GM18867 (cell line): Measurements from ENCODE around the gene NEU2.
A peak's percentile ranks its signal among the peaks of the same experiment; 100 is the strongest.

Source experiments
- ATAC-seq: cut with Tn5 transposase; IDR thresholded peaks from one replicate; pipeline ENCODE4 v1.9.1; 2021; ENCODE audit warnings: mild to moderate bottlenecking, moderate library complexity; ENCODE audit not compliant: unreplicated experiment

NEU2 gene

GRCh38 chr2:233074106-233074505, 41.6 kb downstream of the NEU2 start:
- no peak for ATAC-seq

GRCh38 chr2:233075141-233075965, 42.9 kb downstream of the NEU2 start:
- no peak for ATAC-seq

DNA sequence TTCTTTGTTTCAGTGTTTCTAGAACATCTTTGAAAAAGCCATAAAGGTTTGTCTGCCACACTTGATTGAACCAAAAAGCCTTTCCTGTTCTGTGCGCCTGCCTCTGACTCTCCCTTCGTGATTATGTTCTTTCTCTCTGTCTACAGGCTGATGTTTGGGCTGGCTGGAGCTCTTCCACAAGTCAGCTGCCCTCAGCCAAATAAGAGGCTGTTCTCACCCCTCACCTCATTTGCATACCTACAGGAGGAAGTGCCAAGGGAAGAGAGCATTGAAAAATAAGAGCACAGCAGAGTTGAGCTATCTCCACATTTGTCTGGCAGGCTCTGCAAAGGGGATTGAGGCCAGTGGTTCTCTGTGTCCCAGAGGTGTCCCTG, 43.5 kb downstream of the NEU2 start:
- peak; percentile 54 for ATAC-seq

- ATAC-seq = no peak
Measured at GRCh38 chr2:233076749-233077148, 44.3 kb downstream of the NEU2 start.

DNA sequence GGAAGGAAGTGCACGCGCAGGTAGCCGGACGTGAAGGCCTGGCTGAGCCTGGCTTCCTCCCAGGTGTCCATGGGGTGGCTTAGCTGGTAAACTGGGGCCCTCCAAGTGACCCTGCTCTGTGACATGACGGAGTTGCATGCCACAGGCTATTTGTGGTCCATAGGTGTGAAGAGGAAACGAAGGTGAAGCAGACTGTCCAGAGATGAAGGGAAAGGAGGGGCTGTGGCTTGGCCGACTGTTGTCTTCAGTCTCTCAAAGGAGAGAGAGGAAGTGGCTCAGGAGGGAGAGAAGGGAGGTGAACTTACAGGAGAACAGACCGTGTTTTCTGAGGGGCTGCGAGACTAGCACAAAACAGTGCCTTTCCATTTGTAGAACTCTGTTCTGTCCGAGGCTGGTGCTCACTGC, 47.0 kb downstream of the NEU2 start:
- ATAC-seq = peak; percentile 49

DNA sequence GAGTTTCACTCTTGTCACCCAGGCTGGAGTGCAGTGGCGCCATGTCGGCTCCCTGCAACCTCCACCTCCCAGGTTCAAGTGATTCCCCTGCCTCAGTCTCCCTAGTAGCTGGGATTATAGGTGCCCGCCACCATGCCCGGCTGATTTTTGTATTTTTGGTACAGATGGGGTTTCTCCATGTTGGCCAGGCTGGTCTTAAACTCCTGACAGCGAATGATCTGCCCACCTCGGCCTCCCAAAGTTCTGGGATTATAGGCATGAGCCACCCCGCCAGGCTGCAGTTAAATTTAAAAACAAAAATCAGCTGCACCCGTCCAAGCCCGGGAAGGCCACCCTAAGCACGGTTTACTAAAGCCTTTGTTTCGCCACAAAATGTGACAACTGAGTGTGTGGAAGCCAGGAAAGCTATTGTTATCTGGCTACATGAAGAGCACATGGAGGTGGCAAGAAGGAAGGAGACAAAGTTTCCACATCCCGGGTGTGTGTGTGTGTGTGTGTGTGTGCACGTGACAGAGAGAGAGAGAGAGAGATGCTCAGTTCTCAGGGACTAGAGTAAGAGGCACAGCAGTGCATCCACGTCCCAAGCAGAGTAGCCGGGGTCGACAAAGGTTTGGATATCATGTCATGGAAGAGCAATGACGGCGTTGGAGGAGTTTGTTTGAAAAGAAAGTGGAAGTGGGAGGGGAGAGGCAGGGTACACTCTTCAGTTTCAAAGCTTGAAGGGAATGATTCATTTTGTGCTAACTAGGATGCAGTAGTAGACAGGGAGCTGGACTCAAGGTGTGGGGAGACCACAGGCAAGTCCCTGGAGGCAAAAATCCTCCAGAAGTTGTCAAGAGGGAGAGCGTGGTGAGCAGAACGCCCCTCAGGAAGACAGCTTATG, 47.7 kb downstream of the NEU2 start:
- ATAC-seq = no peak

- no peak for ATAC-seq
Measured at GRCh38 chr2:233080836-233081229, 48.4 kb downstream of the NEU2 start.

- ATAC-seq = no peak
Measured at GRCh38 chr2:233081232-233081730, 48.8 kb downstream of the NEU2 start.

DNA sequence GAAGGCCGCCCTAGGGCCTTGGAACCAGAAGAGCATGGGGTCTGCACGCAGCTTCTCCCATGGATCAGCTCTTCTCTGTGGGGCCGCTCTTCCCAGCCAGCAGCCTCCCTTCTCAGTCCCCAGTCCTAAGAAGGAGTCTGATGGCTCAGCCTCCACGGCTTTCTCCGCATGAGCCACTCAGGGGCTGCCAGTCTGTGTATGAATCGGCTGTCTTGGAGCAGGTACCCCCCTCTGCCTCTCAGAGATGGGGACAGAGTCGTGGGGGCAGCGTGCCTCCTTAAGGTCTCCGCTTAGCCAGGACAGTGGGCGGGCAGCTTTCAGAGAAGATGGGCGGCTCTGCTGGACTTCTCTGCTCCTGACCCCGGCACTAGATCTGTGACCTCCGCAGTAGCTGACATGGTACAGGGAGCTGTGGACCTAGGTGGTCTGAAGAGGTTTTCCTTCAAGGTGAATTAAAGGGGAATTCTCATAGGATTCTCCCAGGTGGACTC, 49.3 kb downstream of the NEU2 start:
- ATAC-seq = peak; percentile 0

DNA sequence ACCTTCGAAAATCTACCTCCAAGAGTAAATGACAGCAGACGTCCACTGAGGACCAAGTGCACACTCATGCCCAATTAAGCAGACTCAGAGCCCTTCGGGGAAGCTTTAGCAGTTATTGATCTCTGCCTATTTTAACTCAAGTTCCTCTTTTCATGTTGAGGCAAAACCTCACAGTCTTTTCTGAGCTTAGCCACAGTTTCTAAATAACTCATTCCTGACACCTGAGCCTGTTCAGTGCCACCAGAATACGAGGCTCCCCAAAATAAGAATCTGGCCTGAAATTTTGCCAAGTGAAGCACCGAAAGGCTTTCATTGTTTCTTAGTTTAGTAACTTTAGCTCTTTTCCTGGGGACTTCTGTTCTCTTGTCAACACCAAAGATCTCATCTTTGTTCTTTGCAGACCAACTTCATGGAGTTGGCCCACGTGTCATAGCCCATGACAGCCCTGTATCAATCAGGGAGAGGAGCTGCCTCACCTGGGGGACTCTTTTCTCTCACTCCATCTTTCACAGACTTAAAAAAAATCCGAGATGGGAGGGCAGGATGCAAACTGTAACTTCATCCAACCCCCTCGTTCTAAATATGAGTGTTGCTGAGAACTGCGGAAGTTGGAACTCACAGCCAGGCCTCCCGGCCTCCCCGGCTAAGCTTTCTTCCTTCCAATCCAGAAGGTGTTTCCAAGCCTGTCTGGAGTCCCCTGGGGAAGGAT, 49.9 kb downstream of the NEU2 start:
- ATAC-seq = peak; percentile 43

- no peak for ATAC-seq
Measured at GRCh38 chr2:233082931-233083755, 50.7 kb downstream of the NEU2 start.

- ATAC-seq = no peak
Measured at GRCh38 chr2:233083782-233084181, 51.3 kb downstream of the NEU2 start.

- no peak for ATAC-seq
Measured at GRCh38 chr2:233084488-233084887, 52.0 kb downstream of the NEU2 start.
